ENCODE data around the gene TMCC3.

- TF ChIP-seq CTCF (conservative IDR thresholded peaks at IDR 0.05; ENCODE audit: low read depth, low read length) (no peak), EZH2 (IDR thresholded peaks at IDR 0.05; ENCODE audit: borderline replicate concordance, low read depth, low read length, poor library complexity, severe bottlenecking) (no peak)
Observed at GRCh38 chr12:94602024-94602423, 48.3 kb downstream of the TMCC3 start.
